ENCODE measurements around the gene CHSY1. TPM values are rescaled to one million over a fixed set of nuclear protein-coding genes. Genes with fewer than 3 reads are reported as not detected.

The CHSY1 gene
- total and polyA plus RNA-seq, 2 of the 13 experiments (the other 11 are each of a cell fraction or from before 2014, with no cell fraction given) = 13.3 to 13.7 TPM

- TF ChIP-seq KIAA2018 (CRISPR knock-in tag; IDR thresholded peaks at IDR 0.05; ENCODE audit: borderline replicate concordance) (no peak), ZNF331 (CRISPR knock-in tag; IDR thresholded peaks at IDR 0.05) (no peak), ZNF30 (CRISPR knock-in tag; IDR thresholded peaks at IDR 0.05) (no peak), SUZ12 (IDR thresholded peaks at IDR 0.05; ENCODE audit: low read depth, low read length) (no peak), KDM3A (CRISPR knock-in tag; IDR thresholded peaks at IDR 0.05; ENCODE audit: low read depth) (no peak)
These were observed 83.4 kb downstream of the CHSY1 start (continued) for GRCh38 chr15:101168463-101168824.

Data from HepG2 (cell line).